HepG2 (cell line): ENCODE data around the gene NDUFA5. TPM values are rescaled to one million over a fixed set of nuclear protein-coding genes. Genes with fewer than 3 reads are reported as not detected.
A peak's percentile ranks its signal among the peaks of the same experiment; 100 is the strongest.

Source experiments
- AHR ChIP-seq: IDR thresholded peaks from 2 replicates; pipeline ENCODE4 v1.6.1; 2018; ENCODE audit warnings: missing genetic modification reagents, missing compliant biosample characterization
- BHLHE40 ChIP-seq: IDR thresholded peaks from 2 replicates; pipeline ENCODE4 v1.6.1; 2011; ENCODE audit warnings: low read length, improper control_type of control experiment
- HES4 ChIP-seq: sonication (generic); formaldehyde crosslinking; IDR thresholded peaks from 2 replicates; pipeline ENCODE4 v1.9.0; 2021; ENCODE audit warnings: mild to moderate bottlenecking, missing genetic modification reagents, borderline replicate concordance
- HNRNPL ChIP-seq: fragments of 200-400 bp; formaldehyde crosslinking; IDR thresholded peaks from 2 replicates; pipeline ENCODE4 v1.6.1; 2017; ENCODE audit warnings: mild to moderate bottlenecking, low read depth, low read length
- MIER3 ChIP-seq: IDR thresholded peaks from 2 replicates; pipeline ENCODE4 v1.6.1; 2016; ENCODE audit warnings: missing compliant biosample characterization, borderline replicate concordance
- MLLT10 ChIP-seq: sonication (generic); formaldehyde crosslinking; IDR thresholded peaks from 2 replicates; pipeline ENCODE4 v1.4.0; 2020; ENCODE audit warnings: missing genetic modification reagents
- PITX1 ChIP-seq: sonication (generic); formaldehyde crosslinking; IDR thresholded peaks from 2 replicates; pipeline ENCODE4 v1.5.1; 2020; ENCODE audit warnings: mild to moderate bottlenecking, missing genetic modification reagents
- RFX1 ChIP-seq: fragments of 450-650 bp; IDR thresholded peaks from 2 replicates; pipeline ENCODE4 v1.6.1; 2017
- STAG1 ChIP-seq: sonication (generic); formaldehyde crosslinking; IDR thresholded peaks from 2 replicates; pipeline ENCODE4 v1.4.0; 2020; ENCODE audit warnings: missing genetic modification reagents
- TBX2 ChIP-seq: sonication (generic); formaldehyde crosslinking; IDR thresholded peaks from 2 replicates; pipeline ENCODE4 v1.5.0; 2020; ENCODE audit warnings: missing genetic modification reagents, mild to moderate bottlenecking, borderline replicate concordance
- TRAFD1 ChIP-seq: sonication (generic); formaldehyde crosslinking; IDR thresholded peaks from 2 replicates; pipeline ENCODE4 v1.5.1; 2020; ENCODE audit warnings: missing genetic modification reagents, mild to moderate bottlenecking, borderline replicate concordance
- ZBTB20 ChIP-seq: sonication (generic); formaldehyde crosslinking; IDR thresholded peaks from 2 replicates; pipeline ENCODE4 v1.8.1; 2023; ENCODE audit warnings: missing genetic modification reagents, low read depth, mild to moderate bottlenecking, borderline replicate concordance
- ZNF33A ChIP-seq: sonication (generic); formaldehyde crosslinking; IDR thresholded peaks from 2 replicates; pipeline ENCODE4 v1.5.1; 2020; ENCODE audit warnings: missing genetic modification reagents, mild to moderate bottlenecking, moderate library complexity, borderline replicate concordance
- ZNF546 ChIP-seq: sonication (generic); formaldehyde crosslinking; conservative IDR thresholded peaks from 2 replicates; pipeline ENCODE4 v1.8.1; 2023; ENCODE audit warnings: mild to moderate bottlenecking, missing genetic modification reagents
- ZNF713 ChIP-seq: sonication (generic); formaldehyde crosslinking; IDR thresholded peaks from 2 replicates; pipeline ENCODE4 v1.4.0; 2020; ENCODE audit warnings: mild to moderate bottlenecking, missing genetic modification reagents
- ZNF781 ChIP-seq: sonication (generic); formaldehyde crosslinking; IDR thresholded peaks from 2 replicates; pipeline ENCODE4 v1.5.1; 2020; ENCODE audit warnings: borderline replicate concordance, mild to moderate bottlenecking, missing genetic modification reagents; ENCODE audit errors: not compliant biosample characterization
- ZNF816 ChIP-seq: sonication (generic); formaldehyde crosslinking; IDR thresholded peaks from 2 replicates; pipeline ENCODE4 v1.8.0; 2022; ENCODE audit warnings: missing genetic modification reagents, mild to moderate bottlenecking, borderline replicate concordance
- ZSCAN12 ChIP-seq: sonication (generic); formaldehyde crosslinking; IDR thresholded peaks from 2 replicates; pipeline ENCODE4 v1.9.0; 2021; ENCODE audit warnings: mild to moderate bottlenecking, missing genetic modification reagents
- polyA plus RNA-seq, 8 experiments: library from polyadenylated mRNA; depleted of rRNA in 3 of 8; stranded (reverse) in 7 of 8; unstranded in 1 of 8; fragments of >200 nt; fragmentation: Illumina TruSeq in 4 of 8; extraction: Trizol in 4 of 8; gene quantifications; 2 replicates each; pipeline versions ENCODE4 v1.2.1 to v1.2.3, GENCODE V29; 2011 to 2016; ENCODE audit warnings: low read depth in 4 of 8, missing spikeins in 1 of 8, mixed read lengths in 1 of 8; ENCODE audit not compliant: insufficient read depth in 1 of 8
- total RNA-seq, 5 experiments: library from RNA; depleted of rRNA; stranded (reverse); fragments of >200 nt; fragmentation: Illumina TruSeq; extraction: Trizol; gene quantifications; 2 replicates each; pipeline ENCODE4 v1.2.3, GENCODE V29; 2016; ENCODE audit warnings: low read depth in 1 of 5
- TF ChIP-seq, protein P1 (sequence below): sonication (generic); formaldehyde crosslinking; IDR thresholded peaks from 2 replicates; pipeline ENCODE4 v1.8.0; 2022; ENCODE audit warnings: missing genetic modification reagents, low read depth, mild to moderate bottlenecking, borderline replicate concordance
- TF ChIP-seq, protein P2 (sequence below): sonication (generic); formaldehyde crosslinking; IDR thresholded peaks from 2 replicates; pipeline ENCODE4 v1.4.0; 2020; ENCODE audit warnings: mild to moderate bottlenecking, missing genetic modification reagents
- TF ChIP-seq, protein P3 (sequence below): sonication (generic); formaldehyde crosslinking; IDR thresholded peaks from 2 replicates; pipeline ENCODE4 v1.8.1; 2022; ENCODE audit warnings: mild to moderate bottlenecking, missing genetic modification reagents

The NDUFA5 gene
- total and polyA plus RNA-seq, 2 of the 13 experiments (the other 11 are each of a cell fraction or from before 2014, with no cell fraction given) = 16.9 to 55.9 TPM

DNA sequence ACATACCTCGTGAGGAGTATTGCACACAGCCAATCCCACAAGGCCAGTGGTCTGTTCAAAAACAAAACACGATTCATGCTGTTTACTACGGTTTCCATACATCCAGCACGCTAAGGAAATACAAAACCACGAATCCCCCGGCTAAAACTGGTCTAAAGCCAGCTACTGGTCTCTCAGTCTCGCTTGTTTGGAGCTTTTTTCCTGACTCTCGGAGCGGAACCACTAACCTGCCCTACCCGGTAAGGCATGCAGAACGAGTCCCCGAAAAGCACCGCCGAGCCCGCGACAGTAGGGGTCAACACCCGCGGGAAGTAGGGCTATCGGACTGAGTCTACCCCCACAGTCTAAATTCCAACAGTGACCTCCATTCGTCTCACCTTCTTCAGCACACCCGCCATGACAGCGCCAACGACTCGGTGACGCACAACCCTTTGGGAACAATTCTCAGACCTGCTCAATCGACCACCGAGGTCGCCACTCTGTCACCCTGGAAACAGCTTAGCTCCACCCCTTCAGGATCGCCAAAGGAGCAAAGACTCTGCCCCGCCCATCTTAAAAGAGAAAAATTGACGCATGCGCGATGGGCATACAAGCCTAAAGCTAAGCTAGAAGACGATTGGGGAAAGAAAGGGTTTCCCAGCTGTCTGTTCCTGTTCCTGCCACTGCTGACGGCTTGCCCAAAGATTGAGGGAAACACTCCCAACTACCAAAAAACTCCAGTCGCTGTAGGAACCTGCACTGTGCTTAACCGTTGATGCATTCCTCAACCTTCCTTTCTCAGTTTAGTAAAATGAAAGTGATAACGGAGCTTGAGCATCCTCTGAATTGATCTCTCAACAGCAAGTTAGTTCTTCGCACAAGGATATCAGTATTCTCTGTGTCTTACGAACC lies at the start of gene NDUFA5 (continued):
- TF ChIP-seq PITX1 (no peak; the same call in 1 of the 2 replicates), ZNF781 (CRISPR knock-in tag) (no peak), ZNF33A (CRISPR knock-in tag) (no peak), ZNF546 (no peak), ZSCAN12 (no peak), MIER3 (CRISPR knock-in tag) (peak; percentile 64), TRAFD1 (CRISPR knock-in tag) (no peak), ZBTB20 (CRISPR knock-in tag) (no peak), MLLT10 (CRISPR knock-in tag) (no peak), HNRNPL (no peak), BHLHE40 (no peak), ZNF816 (CRISPR knock-in tag) (no peak), RFX1 (peak; percentile 90), TBX2 (CRISPR knock-in tag) (peak; percentile 17; the same call in 1 of the 2 replicates), AHR (CRISPR knock-in tag) (0 out of 2 replicates have a peak, but pooled peaks have one; percentile 19), STAG1 (CRISPR knock-in tag) (no peak), ZNF713 (CRISPR knock-in tag) (no peak), HES4 (no peak)
- TF ChIP-seq, protein P1, sequence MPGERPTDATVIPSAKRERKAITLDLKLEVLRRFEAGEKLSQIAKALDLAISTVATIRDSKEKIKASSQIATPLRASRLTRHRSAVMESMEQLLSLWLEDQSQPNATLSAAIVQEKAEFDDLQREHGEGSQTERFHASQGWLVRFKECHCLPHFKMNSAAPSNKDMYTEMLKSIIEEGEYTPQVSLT (CRISPR knock-in tag) = no peak
- TF ChIP-seq, protein P2, sequence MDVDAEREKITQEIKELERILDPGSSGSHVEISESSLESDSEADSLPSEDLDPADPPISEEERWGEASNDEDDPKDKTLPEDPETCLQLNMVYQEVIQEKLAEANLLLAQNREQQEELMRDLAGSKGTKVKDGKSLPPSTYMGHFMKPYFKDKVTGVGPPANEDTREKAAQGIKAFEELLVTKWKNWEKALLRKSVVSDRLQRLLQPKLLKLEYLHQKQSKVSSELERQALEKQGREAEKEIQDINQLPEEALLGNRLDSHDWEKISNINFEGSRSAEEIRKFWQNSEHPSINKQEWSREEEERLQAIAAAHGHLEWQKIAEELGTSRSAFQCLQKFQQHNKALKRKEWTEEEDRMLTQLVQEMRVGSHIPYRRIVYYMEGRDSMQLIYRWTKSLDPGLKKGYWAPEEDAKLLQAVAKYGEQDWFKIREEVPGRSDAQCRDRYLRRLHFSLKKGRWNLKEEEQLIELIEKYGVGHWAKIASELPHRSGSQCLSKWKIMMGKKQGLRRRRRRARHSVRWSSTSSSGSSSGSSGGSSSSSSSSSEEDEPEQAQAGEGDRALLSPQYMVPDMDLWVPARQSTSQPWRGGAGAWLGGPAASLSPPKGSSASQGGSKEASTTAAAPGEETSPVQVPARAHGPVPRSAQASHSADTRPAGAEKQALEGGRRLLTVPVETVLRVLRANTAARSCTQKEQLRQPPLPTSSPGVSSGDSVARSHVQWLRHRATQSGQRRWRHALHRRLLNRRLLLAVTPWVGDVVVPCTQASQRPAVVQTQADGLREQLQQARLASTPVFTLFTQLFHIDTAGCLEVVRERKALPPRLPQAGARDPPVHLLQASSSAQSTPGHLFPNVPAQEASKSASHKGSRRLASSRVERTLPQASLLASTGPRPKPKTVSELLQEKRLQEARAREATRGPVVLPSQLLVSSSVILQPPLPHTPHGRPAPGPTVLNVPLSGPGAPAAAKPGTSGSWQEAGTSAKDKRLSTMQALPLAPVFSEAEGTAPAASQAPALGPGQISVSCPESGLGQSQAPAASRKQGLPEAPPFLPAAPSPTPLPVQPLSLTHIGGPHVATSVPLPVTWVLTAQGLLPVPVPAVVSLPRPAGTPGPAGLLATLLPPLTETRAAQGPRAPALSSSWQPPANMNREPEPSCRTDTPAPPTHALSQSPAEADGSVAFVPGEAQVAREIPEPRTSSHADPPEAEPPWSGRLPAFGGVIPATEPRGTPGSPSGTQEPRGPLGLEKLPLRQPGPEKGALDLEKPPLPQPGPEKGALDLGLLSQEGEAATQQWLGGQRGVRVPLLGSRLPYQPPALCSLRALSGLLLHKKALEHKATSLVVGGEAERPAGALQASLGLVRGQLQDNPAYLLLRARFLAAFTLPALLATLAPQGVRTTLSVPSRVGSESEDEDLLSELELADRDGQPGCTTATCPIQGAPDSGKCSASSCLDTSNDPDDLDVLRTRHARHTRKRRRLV = no peak
- TF ChIP-seq, protein P3, sequence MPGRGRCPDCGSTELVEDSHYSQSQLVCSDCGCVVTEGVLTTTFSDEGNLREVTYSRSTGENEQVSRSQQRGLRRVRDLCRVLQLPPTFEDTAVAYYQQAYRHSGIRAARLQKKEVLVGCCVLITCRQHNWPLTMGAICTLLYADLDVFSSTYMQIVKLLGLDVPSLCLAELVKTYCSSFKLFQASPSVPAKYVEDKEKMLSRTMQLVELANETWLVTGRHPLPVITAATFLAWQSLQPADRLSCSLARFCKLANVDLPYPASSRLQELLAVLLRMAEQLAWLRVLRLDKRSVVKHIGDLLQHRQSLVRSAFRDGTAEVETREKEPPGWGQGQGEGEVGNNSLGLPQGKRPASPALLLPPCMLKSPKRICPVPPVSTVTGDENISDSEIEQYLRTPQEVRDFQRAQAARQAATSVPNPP (CRISPR knock-in tag) = peak; percentile 68; the same call in 1 of the 2 replicates
